ENCODE results near the gene FRMD4A.

DNA sequence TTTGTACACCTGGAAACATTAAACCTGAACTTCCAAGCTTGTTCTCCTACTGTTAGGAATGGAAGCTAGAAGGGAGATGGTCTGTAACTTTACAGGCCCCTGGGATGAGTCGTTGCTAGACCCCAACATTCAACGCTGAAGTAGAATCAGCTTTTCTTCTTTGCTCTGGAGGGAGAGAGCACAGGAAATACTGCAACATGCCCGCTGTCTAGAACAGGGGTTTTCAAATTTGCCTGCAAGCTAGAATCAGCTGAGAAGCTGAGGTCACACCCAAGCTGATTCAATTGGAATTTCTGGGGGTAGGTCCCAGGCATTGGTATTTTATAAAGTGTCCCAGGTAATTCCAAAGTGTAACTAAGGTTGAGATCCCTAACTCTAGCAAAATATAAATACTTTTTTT lies 524.3 kb downstream of the FRMD4A start:
- TF ChIP-seq, protein P1, sequence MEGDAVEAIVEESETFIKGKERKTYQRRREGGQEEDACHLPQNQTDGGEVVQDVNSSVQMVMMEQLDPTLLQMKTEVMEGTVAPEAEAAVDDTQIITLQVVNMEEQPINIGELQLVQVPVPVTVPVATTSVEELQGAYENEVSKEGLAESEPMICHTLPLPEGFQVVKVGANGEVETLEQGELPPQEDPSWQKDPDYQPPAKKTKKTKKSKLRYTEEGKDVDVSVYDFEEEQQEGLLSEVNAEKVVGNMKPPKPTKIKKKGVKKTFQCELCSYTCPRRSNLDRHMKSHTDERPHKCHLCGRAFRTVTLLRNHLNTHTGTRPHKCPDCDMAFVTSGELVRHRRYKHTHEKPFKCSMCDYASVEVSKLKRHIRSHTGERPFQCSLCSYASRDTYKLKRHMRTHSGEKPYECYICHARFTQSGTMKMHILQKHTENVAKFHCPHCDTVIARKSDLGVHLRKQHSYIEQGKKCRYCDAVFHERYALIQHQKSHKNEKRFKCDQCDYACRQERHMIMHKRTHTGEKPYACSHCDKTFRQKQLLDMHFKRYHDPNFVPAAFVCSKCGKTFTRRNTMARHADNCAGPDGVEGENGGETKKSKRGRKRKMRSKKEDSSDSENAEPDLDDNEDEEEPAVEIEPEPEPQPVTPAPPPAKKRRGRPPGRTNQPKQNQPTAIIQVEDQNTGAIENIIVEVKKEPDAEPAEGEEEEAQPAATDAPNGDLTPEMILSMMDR (IDR thresholded peaks at IDR 0.05), result no peak
- no peak for TF ChIP-seq POLR2A (IDR thresholded peaks at IDR 0.05)

All from uterus (tissue), 2 donors.